HG02623 (cell line): ENCODE data around the gene RSPO3.
A peak's percentile ranks its signal among the peaks of the same experiment; 100 is the strongest.
"Not testable (repeated sequence)": the region's sequence is repeated elsewhere in the genome, so short reads cannot be mapped to it uniquely, and the experiment has no call there.

Source experiments
- ATAC-seq: cut with Tn5 transposase; IDR thresholded peaks from one replicate; pipeline ENCODE4 v1.9.1; 2021; ENCODE audit warnings: moderate library complexity; ENCODE audit not compliant: unreplicated experiment

Gene RSPO3

DNA sequence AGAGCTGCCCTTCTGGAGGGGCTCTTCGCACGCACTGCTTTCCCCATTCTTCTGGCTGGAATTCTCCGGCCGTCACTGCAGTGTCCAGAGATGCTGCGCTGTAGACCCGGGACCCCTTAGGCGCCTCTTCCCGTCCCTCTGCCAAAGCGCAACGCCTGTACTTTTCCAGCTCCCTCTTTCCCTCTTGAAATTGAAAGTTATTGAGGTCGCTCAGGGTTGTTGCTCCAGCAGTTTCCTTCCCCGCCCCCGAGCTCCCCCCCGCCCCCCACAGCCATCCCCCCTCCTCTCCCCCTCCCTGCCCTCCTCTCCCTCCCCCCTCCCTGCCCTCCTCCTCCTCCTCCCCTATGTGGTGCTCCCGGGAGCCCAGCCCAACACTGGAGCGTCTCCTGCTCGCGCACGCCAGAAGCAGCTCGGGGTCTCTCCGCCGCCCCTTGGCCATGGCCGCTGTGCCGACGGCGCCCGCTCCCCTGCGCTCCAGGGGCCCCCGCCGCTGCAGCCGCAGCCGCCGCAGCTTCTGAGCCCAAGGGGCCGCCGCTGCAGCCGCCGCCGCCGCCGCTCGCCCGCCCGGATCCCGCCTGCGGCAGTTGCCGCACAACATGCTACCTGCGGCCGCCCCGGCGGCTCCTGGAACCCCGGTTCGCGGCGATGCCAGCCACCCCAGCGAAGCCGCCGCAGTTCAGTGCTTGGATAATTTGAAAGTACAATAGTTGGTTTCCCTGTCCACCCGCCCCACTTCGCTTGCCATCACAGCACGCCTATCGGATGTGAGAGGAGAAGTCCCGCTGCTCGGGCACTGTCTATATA, at the start of gene RSPO3:
Gene RSPO3 (plus strand): TSS at position 374 of the 804 bp plus-strand sequence. CDS start 522 bp downstream, outside the sequence.
- ATAC-seq, result no peak

GRCh38 chr6:127069659-127070279, 48.7 kb upstream of the RSPO3 start:
- peak; percentile 57 for ATAC-seq

- peak; percentile 56 for ATAC-seq
Measured at GRCh38 chr6:127073222-127073621, 45.2 kb upstream of the RSPO3 start.

GRCh38 chr6:127076466-127076865, 42.0 kb upstream of the RSPO3 start:
- ATAC-seq, result no peak

DNA sequence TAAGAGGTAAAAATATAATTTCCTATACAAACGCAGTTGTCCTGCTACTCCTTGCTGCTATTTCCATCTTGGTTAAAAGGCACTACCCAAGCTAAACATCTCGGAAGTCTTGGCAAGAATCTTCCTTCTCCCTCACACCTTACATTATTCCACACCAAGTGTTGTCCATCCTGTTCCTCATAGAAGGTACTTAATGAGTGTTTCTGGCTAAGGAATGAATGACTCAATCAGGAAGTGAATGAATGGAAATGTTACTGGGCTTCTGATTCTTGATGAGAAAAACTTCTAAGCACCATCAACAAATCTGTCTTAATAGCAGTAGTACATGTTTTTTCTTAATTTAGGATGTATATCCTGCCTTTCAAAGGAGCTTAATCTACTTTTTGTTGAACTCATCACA, 40.6 kb upstream of the RSPO3 start:
- no peak for ATAC-seq

DNA sequence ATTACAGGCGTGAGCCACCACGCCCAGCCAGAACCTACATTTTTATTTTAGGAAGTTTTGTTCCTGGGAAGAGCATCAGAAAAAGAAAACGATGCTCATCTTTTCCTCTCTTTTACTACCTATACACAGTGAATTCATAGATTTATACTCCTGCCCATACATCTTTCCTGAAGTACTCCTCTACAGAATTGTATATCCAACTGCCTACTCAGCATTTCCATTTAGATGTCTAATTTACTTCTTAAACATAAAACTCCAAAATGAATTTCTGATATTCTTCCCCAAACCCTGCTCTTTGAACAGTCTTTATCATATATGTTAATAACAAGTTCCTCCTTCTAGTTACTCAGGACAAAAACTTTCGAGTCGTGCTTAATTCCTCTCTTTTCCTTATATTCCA, 39.8 kb upstream of the RSPO3 start:
- ATAC-seq, result no peak

DNA sequence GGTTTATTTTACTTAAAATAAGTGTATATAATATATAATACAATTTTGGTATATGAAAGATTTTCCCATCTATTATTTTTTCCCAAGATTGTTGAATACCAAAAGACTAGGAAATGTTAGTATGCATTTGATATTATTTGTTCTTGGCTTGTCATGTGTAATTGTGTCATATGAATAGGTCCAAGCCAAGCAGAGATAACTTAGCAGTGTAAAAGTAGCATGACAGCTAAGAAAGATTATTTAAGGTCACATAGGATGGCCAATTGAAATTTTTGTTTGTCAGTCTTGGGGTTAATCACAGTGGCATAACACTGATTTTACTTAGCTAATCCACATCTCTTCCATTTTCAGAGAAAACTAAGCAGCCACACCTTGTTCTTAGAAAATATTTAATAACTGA, 38.8 kb upstream of the RSPO3 start:
- ATAC-seq, result no peak

- ATAC-seq, result no peak
Measured at GRCh38 chr6:127080081-127080480, 38.4 kb upstream of the RSPO3 start.

GRCh38 chr6:127083231-127083962, 35.1 kb upstream of the RSPO3 start:
- ATAC-seq, result no peak

GRCh38 chr6:127083963-127084310, 34.5 kb upstream of the RSPO3 start:
- ATAC-seq, result no peak

DNA sequence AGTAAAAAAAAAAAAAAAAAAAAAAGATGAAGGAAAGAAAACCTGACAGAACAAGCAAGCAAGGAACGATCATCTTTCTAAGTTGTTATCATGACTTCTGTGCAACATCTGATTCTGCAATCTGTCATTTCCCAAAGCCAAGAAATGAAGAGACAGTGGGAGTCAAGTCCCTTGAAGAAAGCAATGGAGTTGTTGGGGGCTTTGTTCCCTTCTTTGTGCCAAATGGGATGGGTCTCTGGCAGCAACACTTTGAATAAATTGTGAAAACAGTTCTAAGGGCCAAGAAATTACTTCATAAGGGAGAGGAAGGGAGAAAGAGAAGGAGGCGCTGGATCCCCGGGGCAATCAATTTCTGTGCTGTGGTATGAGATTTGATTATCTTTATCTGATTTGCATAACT, 33.3 kb upstream of the RSPO3 start:
- no peak for ATAC-seq

GRCh38 chr6:127090051-127090450, 28.4 kb upstream of the RSPO3 start:
- ATAC-seq, result no peak

DNA sequence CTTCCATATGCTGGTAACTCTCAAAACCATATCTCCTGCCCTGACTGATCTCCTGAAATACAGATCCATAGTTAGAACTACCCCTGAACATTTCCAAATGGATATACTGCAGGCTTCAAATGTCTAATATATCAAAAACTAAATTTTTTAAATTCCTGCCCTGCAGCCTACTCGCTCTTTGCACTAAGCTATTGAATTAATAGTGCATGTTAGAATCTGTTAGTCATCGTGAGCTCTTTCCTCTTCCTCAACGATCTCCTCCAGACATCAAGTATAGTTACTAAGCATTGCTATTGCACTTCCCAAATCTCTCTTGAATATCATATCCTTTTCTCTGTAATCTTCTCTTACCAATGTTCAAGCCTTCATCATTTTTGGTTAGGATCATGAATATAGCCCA, 26.0 kb upstream of the RSPO3 start:
- no peak for ATAC-seq

GRCh38 chr6:127094791-127095190, 23.7 kb upstream of the RSPO3 start:
- no peak for ATAC-seq

- ATAC-seq, result no peak
Measured at GRCh38 chr6:127096167-127096566, 22.3 kb upstream of the RSPO3 start.

DNA sequence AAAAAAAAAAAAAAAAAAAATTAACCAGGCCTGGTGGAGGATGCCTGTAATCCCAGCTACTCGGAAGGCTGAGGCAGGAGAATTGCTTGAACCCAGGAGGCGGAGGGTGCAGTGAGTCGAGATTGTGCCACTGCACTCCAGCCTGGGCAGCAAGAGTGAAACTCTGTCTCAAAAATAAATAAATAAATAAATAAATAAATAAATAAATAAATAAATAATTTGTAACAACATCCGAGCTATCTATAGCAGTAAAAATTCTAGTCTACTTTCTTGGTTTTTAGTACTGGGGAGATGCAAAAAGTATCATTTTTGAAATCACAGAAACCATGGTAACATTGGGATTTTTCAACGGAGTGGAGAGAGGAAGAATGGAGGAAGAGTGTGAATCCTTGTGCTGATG, 21.0 kb upstream of the RSPO3 start:
- ATAC-seq, result not testable (repeated sequence)

DNA sequence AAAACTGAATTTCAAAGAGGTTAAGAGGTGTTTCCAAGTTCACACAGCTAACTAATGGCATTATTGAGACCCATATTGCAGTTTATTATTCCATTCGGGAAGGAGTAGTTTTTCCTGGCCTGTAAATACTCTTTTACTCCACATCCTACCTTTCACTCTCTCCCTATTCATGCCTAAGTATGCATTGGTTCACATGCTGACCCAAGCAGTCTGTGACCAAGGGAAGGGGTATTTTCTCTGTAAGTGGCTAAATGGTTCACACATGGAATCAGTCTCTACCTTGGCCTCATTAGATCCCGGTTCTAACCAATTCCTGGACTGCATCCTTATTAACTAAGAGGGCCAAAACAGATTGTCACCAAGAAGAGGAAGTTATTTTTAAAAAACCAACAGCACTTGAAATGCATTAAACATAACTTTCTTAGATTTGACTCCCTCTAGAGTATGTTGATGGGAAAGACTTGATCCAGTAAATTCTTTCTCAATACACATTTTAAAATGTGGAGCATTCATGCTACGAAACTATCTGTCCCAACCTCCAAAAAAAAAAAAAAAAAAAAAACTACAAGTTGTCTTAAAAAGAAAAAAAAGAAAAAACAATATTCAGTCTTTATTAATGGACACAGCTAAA, 17.8 kb upstream of the RSPO3 start:
- ATAC-seq, result no peak

GRCh38 chr6:127102299-127102698, 16.2 kb upstream of the RSPO3 start:
- no peak for ATAC-seq

DNA sequence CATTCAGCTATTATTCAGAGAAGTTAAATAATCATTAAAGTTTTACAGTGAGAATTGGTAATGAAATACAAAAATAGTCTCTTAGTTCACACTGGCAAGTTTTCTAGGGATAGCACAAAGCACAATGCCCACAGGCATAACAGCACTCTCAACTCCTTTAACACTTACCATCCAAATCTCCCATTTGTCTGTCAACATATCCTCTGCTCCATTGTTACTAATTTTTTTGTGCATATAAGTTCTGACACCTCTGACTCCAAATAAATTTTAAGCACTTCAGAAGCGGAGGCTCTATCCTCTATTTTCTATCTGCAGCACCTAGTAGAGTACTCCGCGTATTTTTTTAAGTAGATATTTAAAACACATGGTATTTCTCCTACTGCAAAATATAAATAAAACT, 15.6 kb upstream of the RSPO3 start:
- no peak for ATAC-seq

DNA sequence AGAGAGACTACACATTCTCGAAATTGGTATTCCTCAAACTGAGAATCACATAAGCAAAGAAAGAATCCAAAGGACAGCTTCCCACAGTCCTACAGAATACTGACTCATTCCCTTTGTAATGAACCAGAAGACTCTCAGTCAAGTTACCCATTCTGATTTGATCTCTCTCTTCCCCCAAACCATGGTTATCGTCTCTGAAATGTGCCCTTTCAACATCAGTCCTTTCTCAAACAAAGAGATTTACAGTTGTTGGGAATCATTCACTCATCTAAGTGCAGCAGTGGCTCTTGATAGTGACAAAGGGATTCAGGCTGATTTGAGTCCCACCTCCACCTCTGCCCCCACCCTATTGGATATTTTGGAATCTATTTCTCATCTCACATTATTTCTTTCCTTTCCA, 15.0 kb upstream of the RSPO3 start:
- no peak for ATAC-seq

DNA sequence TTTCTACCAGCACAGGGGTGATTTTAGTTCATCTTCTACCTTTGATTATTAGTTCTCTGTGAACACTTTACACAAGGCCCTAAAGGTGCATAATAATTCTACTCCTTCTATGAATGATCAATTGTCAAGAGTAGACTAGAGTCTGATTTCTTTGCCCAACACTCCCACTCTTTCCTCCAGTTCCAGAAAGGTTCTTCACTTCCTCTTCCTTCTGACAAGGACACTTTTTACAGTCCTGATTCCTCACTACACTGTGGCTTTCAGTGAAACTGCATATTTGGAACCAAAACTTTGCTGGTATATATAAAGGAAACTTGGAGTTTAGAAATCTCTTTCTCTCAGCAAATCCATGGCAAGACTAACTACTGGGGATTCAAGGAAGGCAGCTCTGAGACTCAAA, 10.6 kb upstream of the RSPO3 start:
- ATAC-seq, result no peak

GRCh38 chr6:127110712-127111111, 7.8 kb upstream of the RSPO3 start:
- ATAC-seq, result no peak
